ENCODE results near the gene FOXO1. TPM values are rescaled to one million over a fixed set of nuclear protein-coding genes. Genes with fewer than 3 reads are reported as not detected.
A peak's percentile ranks its signal among the peaks of the same experiment; 100 is the strongest.

FOXO1 gene
- total RNA-seq, 4 donors from 2014 or later = 117 to 250 (median 159) TPM

- intact Hi-C loops (cut with DNase I; ENCODE audit: low total_unique reads) (no loop called here), in situ Hi-C loops (cut with MboI; ENCODE audit: low sequenced_read_pairs in 4 of 4) (no loop called here)
- Histone ChIP-seq H3K27me3 (no peaks in the 10 kb centered on the region), H3K9me3 (no peaks in the 10 kb centered on the region), H3K27ac (peak overlapping the region in 2 of 4 donors; percentile 2 to 20), H3K4me3 (no peak overlapping the region), H3K4me1 (peaks cover 89 to 99% of the 10 kb centered on the region in 2 donors), H3K36me3 (no peaks in the 10 kb centered on the region)
- ATAC-seq = no peak
- TF ChIP-seq CTCF (IDR thresholded peaks at IDR 0.05 in 4 of 5, conservative IDR thresholded peaks at IDR 0.05 in 1 of 5) = no peak
- DNase-seq = no peak
These were observed 90.1 kb downstream of the FOXO1 start for GRCh38 chr13:40576369-40576768.

GRCh38 chr13:40572961-40573360, 93.5 kb downstream of the FOXO1 start:
- DNase-seq (no peak), ATAC-seq (no peak)
- no peak overlapping the region for H3K27ac ChIP-seq
- no peak overlapping the region for H3K4me3 ChIP-seq
- intact Hi-C loops (cut with DNase I; ENCODE audit: low total_unique reads) = no loop called here
- H3K4me1 ChIP-seq = peaks cover 76 to 99% of the 10 kb centered on the region in 2 donors
- H3K36me3 ChIP-seq = no peaks in the 10 kb centered on the region
- no peak for TF ChIP-seq CTCF (IDR thresholded peaks at IDR 0.05 in 4 of 5, conservative IDR thresholded peaks at IDR 0.05 in 1 of 5)
- no peak for TF ChIP-seq POLR2A (IDR thresholded peaks at IDR 0.05)
- H3K9me3 ChIP-seq = no peaks in the 10 kb centered on the region
- H3K27me3 ChIP-seq = no peaks in the 10 kb centered on the region
- in situ Hi-C loops (cut with MboI; ENCODE audit: low sequenced_read_pairs in 4 of 4) = no loop called here

- DNase-seq (no peak), ATAC-seq (no peak)
- in situ Hi-C loops (cut with MboI; ENCODE audit: low sequenced_read_pairs in 4 of 4) = no loop called here
- no peak overlapping the region for H3K4me3 ChIP-seq
- peaks cover 74 to 99% of the 10 kb centered on the region in 2 donors for H3K4me1 ChIP-seq
- TF ChIP-seq CTCF (IDR thresholded peaks at IDR 0.05 in 4 of 5, conservative IDR thresholded peaks at IDR 0.05 in 1 of 5) (no peak), POLR2A (IDR thresholded peaks at IDR 0.05) (no peak)
- intact Hi-C loops (cut with DNase I; ENCODE audit: low total_unique reads) = no loop called here
- no peaks in the 10 kb centered on the region for H3K27me3 ChIP-seq
- no peaks in the 10 kb centered on the region for H3K9me3 ChIP-seq
- H3K36me3 ChIP-seq = no peaks in the 10 kb centered on the region
- peak overlapping the region in 1 of 4 donors; percentile 3 for H3K27ac ChIP-seq
These were observed 95.0 kb downstream of the FOXO1 start for GRCh38 chr13:40571338-40571963.

GRCh38 chr13:40570930-40571329, 95.5 kb downstream of the FOXO1 start:
- H3K4me1 ChIP-seq = peaks cover 74 to 99% of the 10 kb centered on the region in 2 donors

More at GRCh38 chr13:40570930-40571329, 95.5 kb downstream of the FOXO1 start:
- ATAC-seq (no peak), DNase-seq (no peak)
- Histone ChIP-seq H3K9me3 (no peaks in the 10 kb centered on the region), H3K4me3 (no peak overlapping the region), H3K27ac (peak overlapping the region in 1 of 4 donors; percentile 41), H3K36me3 (no peaks in the 10 kb centered on the region), H3K27me3 (no peaks in the 10 kb centered on the region)
- intact Hi-C loops (cut with DNase I; ENCODE audit: low total_unique reads) = no loop called here
- in situ Hi-C loops (cut with MboI; ENCODE audit: low sequenced_read_pairs in 4 of 4) = no loop called here
- TF ChIP-seq CTCF (IDR thresholded peaks at IDR 0.05 in 4 of 5, conservative IDR thresholded peaks at IDR 0.05 in 1 of 5) (no peak), POLR2A (IDR thresholded peaks at IDR 0.05) (no peak)

All from gastrocnemius medialis (tissue), 4 donors.